ENCODE measurements around the gene KRTAP20-4.

GRCh38 chr21:30623362-30623761 lies 2.9 kb downstream of the KRTAP20-4 start:
- TF ChIP-seq CTCF (conservative IDR thresholded peaks at IDR 0.05; ENCODE audit: low read length) = no peak
- no peak for TF ChIP-seq EZH2phosphoT487 (IDR thresholded peaks at IDR 0.05; ENCODE audit: borderline replicate concordance, low read depth, low read length)
